Brain microvascular endothelial cell (primary cell): ENCODE data around the gene RBM11.

Source experiments
- DNase-seq: peaks from one replicate; pipeline ENCODE4 v3.0.0-alpha.2; 2020
- H3K27ac ChIP-seq: fragments of 250-450 bp; sonication (Bioruptor Pico); 2 replicates; pipeline ENCODE4 v1.5.1; 2020; ENCODE audit warnings: mild to moderate bottlenecking, moderate library complexity
- H3K27me3 ChIP-seq: fragments of 250-450 bp; sonication (Bioruptor Pico); replicated peaks from 2 replicates; pipeline ENCODE4 v1.5.1; 2020; ENCODE audit warnings: mild to moderate bottlenecking
- H3K36me3 ChIP-seq: fragments of 250-450 bp; sonication (Bioruptor Pico); replicated peaks from 2 replicates; pipeline ENCODE4 v1.5.1; 2020; ENCODE audit warnings: mild to moderate bottlenecking
- H3K4me3 ChIP-seq: 2 replicates; pipeline ENCODE4 v1.5.1; 2011; ENCODE audit warnings: low read depth, mild to moderate bottlenecking, control low read depth, low read length, moderate library complexity
- in situ Hi-C: cut with HindIII; loops from 2 replicates; pipeline ENCODE4 v1.10.0; 2017; ENCODE audit warnings: low sequenced_read_pairs, low pct_ligation_motif_present
- TF ChIP-seq, protein P1 (sequence below): IDR thresholded peaks from 2 replicates; pipeline ENCODE4 v1.5.1; 2011; ENCODE audit warnings: low read depth, mild to moderate bottlenecking, moderate library complexity, low read length, control low read depth, inconsistent platforms; ENCODE audit errors: missing control alignments

The RBM11 gene

DNA sequence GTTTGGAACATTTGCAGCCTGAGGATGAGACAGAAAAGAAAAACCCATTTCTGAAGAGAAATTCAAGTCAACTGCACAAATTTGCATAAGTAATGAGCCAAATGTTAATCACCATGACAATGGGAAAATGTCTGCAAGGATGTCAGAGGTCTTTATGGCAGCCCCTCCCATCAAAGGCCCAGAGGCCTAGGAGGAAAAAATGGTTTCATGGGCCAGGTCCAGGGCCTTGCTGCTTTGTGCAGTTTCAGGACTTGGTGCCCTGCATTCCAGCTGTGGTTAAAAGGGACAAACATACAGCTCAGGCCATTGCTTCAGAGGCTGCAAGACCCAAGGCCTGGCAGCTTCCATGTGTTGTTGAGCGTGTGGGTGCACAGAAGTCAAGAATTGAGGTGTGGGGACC lies 13.4 kb downstream of the RBM11 start:
- Histone ChIP-seq H3K4me3 (no peak overlapping the region), H3K27ac (no peak overlapping the region), H3K36me3 (no peaks in the 10 kb centered on the region), H3K27me3 (no peaks in the 10 kb centered on the region)
- in situ Hi-C loops: no loop called here
- TF ChIP-seq, protein P1, sequence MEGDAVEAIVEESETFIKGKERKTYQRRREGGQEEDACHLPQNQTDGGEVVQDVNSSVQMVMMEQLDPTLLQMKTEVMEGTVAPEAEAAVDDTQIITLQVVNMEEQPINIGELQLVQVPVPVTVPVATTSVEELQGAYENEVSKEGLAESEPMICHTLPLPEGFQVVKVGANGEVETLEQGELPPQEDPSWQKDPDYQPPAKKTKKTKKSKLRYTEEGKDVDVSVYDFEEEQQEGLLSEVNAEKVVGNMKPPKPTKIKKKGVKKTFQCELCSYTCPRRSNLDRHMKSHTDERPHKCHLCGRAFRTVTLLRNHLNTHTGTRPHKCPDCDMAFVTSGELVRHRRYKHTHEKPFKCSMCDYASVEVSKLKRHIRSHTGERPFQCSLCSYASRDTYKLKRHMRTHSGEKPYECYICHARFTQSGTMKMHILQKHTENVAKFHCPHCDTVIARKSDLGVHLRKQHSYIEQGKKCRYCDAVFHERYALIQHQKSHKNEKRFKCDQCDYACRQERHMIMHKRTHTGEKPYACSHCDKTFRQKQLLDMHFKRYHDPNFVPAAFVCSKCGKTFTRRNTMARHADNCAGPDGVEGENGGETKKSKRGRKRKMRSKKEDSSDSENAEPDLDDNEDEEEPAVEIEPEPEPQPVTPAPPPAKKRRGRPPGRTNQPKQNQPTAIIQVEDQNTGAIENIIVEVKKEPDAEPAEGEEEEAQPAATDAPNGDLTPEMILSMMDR: no peak
- no peak for DNase-seq

DNA sequence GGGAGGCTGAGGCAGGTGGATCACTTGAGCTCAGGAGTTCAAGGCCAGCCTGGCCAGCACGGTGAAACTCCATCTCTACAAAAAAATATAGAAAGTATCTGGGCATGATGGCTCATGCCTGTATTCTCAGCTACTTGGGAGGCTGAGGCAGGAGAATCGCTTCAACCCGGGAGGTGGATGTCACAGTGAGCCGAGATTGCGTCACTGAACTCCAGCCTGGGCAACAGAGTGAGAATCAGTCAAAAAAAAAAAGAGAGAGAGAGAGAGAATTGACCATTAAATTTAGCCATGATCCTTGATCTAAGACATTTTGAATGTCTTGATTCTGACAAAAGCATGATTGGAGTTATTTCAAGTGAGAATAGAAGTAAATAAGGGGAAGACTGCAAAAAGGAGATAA lies 19.1 kb downstream of the RBM11 start:
- no peaks in the 10 kb centered on the region for H3K27me3 ChIP-seq
- no peak overlapping the region for H3K4me3 ChIP-seq
- H3K27ac ChIP-seq: no peak overlapping the region
- no peak for DNase-seq
- in situ Hi-C loops: no loop called here
- TF ChIP-seq, protein P1: no peak
- no peaks in the 10 kb centered on the region for H3K36me3 ChIP-seq

DNA sequence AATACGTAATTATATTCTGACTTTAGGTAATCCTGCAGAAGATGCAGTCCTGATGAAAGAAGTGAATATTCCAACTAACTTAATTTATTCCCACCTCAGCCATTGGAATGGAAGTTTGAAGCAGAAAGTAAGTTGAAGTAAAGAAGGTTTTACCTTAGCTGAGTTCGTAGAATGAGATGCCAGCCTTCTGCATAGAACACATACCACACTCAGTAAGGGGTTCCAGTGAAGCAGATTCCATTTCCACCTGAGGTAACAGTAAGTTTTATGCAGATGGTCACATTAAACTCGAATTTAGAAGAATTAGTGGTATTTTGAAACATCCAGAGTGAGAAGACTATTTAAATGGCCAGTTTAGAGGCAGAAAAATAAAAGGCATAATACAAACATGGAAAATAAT lies 20.2 kb downstream of the RBM11 start:
- H3K27ac ChIP-seq: no peak overlapping the region
- no peaks in the 10 kb centered on the region for H3K27me3 ChIP-seq
- DNase-seq: no peak
- no peaks in the 10 kb centered on the region for H3K36me3 ChIP-seq
- H3K4me3 ChIP-seq: no peak overlapping the region
- in situ Hi-C loops: no loop called here
- TF ChIP-seq, protein P1: no peak

DNA sequence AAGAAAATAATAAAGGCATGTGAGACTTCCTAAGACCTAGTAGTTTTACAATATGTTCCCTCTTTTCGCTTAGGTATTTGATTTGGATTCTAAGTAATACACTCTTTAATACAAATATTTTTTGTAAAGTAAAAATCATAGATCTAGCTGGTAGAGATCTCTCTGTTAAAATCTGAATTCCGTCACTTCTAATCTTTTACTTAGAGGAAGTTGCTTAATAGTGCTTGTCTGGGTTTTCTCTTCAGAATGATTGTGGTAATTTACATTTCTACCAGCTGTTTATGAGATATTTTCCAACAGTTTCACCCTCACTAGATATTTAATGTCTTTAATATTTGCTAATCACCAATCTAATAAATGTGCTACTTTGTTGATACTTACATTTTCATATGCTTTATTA lies 23.3 kb downstream of the RBM11 start:
- in situ Hi-C loops: no loop called here
- Histone ChIP-seq H3K4me3 (no peak overlapping the region), H3K36me3 (no peaks in the 10 kb centered on the region), H3K27me3 (no peaks in the 10 kb centered on the region), H3K27ac (no peak overlapping the region)
- DNase-seq: no peak
- TF ChIP-seq, protein P1: no peak

DNA sequence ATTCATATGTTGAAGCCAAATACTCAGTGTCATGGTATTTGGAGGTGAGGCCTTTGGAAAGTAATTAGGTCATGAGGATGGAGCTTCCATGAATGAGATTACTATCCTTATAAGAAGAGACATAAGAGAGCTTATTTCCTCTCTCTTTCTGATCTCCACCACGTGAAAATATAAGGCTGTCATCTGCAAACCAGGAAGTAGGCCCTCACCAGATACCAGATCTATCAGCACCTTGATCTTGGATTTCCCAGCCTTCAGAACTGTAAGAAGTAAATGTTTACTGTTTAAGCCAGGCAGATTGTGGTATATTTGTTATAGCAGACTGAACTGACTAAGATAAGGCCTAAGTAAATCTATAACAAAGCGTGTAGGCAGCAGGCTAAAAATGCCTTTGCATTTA lies 25.3 kb downstream of the RBM11 start:
- DNase-seq: no peak

DNA sequence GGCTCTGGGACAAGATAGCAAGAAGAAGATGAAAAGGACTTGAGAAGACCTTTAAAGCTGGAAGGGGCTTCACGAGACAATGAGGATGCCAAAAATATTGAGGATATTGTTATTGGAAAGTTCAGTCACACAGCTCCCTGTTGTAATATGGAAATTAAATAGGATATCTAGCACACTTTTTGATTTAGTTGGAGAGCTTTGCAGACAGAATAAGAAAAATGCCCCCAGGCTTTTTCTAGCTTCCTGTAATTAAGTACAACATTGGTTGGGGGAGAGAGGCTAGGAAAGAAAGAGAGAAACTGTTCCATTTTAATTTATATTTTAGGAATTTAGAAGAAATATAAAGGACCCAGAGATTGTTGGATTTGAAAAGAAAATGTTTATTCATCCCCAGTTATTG lies 27.5 kb downstream of the RBM11 start:
- H3K27me3 ChIP-seq: no peaks in the 10 kb centered on the region
- in situ Hi-C loops: no loop called here
- no peak overlapping the region for H3K27ac ChIP-seq
- H3K4me3 ChIP-seq: no peak overlapping the region
- TF ChIP-seq, protein P1: no peak
- no peaks in the 10 kb centered on the region for H3K36me3 ChIP-seq
- no peak for DNase-seq

More for the DNA sequence above, 25.3 kb downstream of the RBM11 start:
- TF ChIP-seq, protein P1: no peak
- in situ Hi-C loops: no loop called here
- Histone ChIP-seq H3K4me3 (no peak overlapping the region), H3K27ac (no peak overlapping the region), H3K27me3 (no peaks in the 10 kb centered on the region), H3K36me3 (no peaks in the 10 kb centered on the region)
